Measurements from ENCODE around the gene CANX. TPM values are rescaled to one million over a fixed set of nuclear protein-coding genes. Genes with fewer than 3 reads are reported as not detected.
A peak's percentile ranks its signal among the peaks of the same experiment; 100 is the strongest.

CANX gene
- total and polyA plus RNA-seq, 2 of the 13 experiments (the other 11 are each of a cell fraction or from before 2014, with no cell fraction given): 477 to 680 TPM

GRCh38 chr5:179680014-179680779 is 18.6 kb upstream of the CANX start (continued):
- TF ChIP-seq, protein P1, sequence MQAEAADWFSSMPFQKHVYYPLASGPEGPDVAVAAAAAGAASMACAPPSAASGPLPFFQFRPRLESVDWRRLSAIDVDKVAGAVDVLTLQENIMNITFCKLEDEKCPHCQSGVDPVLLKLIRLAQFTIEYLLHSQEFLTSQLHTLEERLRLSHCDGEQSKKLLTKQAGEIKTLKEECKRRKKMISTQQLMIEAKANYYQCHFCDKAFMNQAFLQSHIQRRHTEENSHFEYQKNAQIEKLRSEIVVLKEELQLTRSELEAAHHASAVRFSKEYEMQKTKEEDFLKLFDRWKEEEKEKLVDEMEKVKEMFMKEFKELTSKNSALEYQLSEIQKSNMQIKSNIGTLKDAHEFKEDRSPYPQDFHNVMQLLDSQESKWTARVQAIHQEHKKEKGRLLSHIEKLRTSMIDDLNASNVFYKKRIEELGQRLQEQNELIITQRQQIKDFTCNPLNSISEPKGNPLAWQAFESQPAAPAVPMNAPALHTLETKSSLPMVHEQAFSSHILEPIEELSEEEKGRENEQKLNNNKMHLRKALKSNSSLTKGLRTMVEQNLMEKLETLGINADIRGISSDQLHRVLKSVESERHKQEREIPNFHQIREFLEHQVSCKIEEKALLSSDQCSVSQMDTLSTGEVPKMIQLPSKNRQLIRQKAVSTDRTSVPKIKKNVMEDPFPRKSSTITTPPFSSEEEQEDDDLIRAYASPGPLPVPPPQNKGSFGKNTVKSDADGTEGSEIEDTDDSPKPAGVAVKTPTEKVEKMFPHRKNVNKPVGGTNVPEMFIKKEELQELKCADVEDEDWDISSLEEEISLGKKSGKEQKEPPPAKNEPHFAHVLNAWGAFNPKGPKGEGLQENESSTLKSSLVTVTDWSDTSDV (CRISPR knock-in tag; IDR thresholded peaks at IDR 0.05): no peak
- TF ChIP-seq EED (CRISPR knock-in tag; IDR thresholded peaks at IDR 0.05) (no peak), NR2F6 (IDR thresholded peaks at IDR 0.05) (peak; percentile 60), NR2F6 (CRISPR knock-in tag; IDR thresholded peaks at IDR 0.05) (peak; percentile 78), ZNF24 (IDR thresholded peaks at IDR 0.05) (peak; percentile 46; the same call in 1 of the 2 replicates), DNMT3B (CRISPR knock-in tag; conservative IDR thresholded peaks at IDR 0.05) (no peak), ZNF180 (CRISPR knock-in tag; IDR thresholded peaks at IDR 0.05; ENCODE audit: borderline replicate concordance, low read depth) (no peak), FOXP1 (IDR thresholded peaks at IDR 0.05) (no peak), FOXP1 (CRISPR knock-in tag; IDR thresholded peaks at IDR 0.05) (peak; percentile 80), BRF2 (CRISPR knock-in tag; IDR thresholded peaks at IDR 0.05) (no peak), CBX1 (IDR thresholded peaks at IDR 0.05; ENCODE audit: low read depth) (no peak), ZNF569 (CRISPR knock-in tag; IDR thresholded peaks at IDR 0.05; ENCODE audit: borderline replicate concordance) (no peak), ZNF781 (CRISPR knock-in tag; IDR thresholded peaks at IDR 0.05; ENCODE audit: borderline replicate concordance, not compliant biosample characterization) (no peak), PRDM15 (CRISPR knock-in tag; IDR thresholded peaks at IDR 0.05) (no peak), ATF7 (IDR thresholded peaks at IDR 0.05) (no peak), ATF7 (CRISPR knock-in tag; IDR thresholded peaks at IDR 0.05) (no peak), PPARG (CRISPR knock-in tag; conservative IDR thresholded peaks at IDR 0.05) (peak; percentile 81), MLLT10 (CRISPR knock-in tag; IDR thresholded peaks at IDR 0.05) (no peak), HOXA3 (CRISPR knock-in tag; IDR thresholded peaks at IDR 0.05) (peak; percentile 82; the same call in 1 of the 2 replicates), ZNF777 (CRISPR knock-in tag; IDR thresholded peaks at IDR 0.05) (no peak), ETV5 (CRISPR knock-in tag; IDR thresholded peaks at IDR 0.05; ENCODE audit: borderline replicate concordance) (peak; percentile 96), ONECUT2 (CRISPR knock-in tag; IDR thresholded peaks at IDR 0.05) (no peak), CEBPB (IDR thresholded peaks at IDR 0.05; ENCODE audit: borderline replicate concordance, low read depth, low read length) (no peak), MTA3 (CRISPR knock-in tag; IDR thresholded peaks at IDR 0.05) (no peak)
- TF ChIP-seq, protein P2, sequence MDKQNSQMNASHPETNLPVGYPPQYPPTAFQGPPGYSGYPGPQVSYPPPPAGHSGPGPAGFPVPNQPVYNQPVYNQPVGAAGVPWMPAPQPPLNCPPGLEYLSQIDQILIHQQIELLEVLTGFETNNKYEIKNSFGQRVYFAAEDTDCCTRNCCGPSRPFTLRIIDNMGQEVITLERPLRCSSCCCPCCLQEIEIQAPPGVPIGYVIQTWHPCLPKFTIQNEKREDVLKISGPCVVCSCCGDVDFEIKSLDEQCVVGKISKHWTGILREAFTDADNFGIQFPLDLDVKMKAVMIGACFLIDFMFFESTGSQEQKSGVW (CRISPR knock-in tag; IDR thresholded peaks at IDR 0.05; ENCODE audit: borderline replicate concordance): no peak

All from HepG2 (cell line).